HCT116 (cell line): Measurements from ENCODE around the gene MTMR1. TPM values are rescaled to one million over a fixed set of nuclear protein-coding genes. Genes with fewer than 3 reads are reported as not detected.
A peak's percentile ranks its signal among the peaks of the same experiment; 100 is the strongest.

Experiments
- ATAC-seq: fragments of 200-7000 bp; cut with Tn5 transposase; 2 replicates; pipeline ENCODE4 v1.9.1; 2020; ENCODE audit warnings: mild to moderate bottlenecking, moderate library complexity
- BruUV-seq: library from RNA; stranded (reverse); fragments of 400-500 nt; replicated peaks from 2 replicates; lab custom pipeline; 2021; lab: Mats Ljungman, UMichigan
- CTCF ChIA-PET: fragments of 300-600 bp; sonication (Branson Sonifier 250); formaldehyde crosslinking; loops from one replicate; lab custom pipeline; 2021; ENCODE audit warnings: antibody characterized with exemption; lab: Charles Lee
- POLR2A ChIA-PET: fragments of 300-600, 350-600 bp; sonication (Branson Sonifier 250); formaldehyde crosslinking; loops from one replicate; lab custom pipeline; 2021; ENCODE audit warnings: antibody characterized with exemption; lab: Charles Lee
- RAD21 ChIA-PET, 2 experiments: fragments of 300-600 bp; sonication (Branson Sonifier 250); formaldehyde crosslinking; loops; one replicate each; lab custom pipeline; 2023; ENCODE audit warnings: low total read pairs in 2 of 2; ENCODE audit not compliant: uncharacterized antibody in 2 of 2, unreplicated experiment in 2 of 2, low non-redundant PET in 1 of 2; lab: Charles Lee
- DNase-seq: peaks from one replicate; pipeline ENCODE4 v3.0.0-alpha.2; 2010; ENCODE audit warnings: low read depth, low spot score
- H2AFZ ChIP-seq: fragments of 200-600 bp; shearing (Covaris generic), sonication (generic); 2 replicates; pipeline ENCODE4 v1.6.1; 2017; ENCODE audit warnings: low read depth, mixed run types, mixed read lengths, antibody characterized with exemption, low read length; ENCODE audit not compliant: poor library complexity, severe bottlenecking
- H3K27ac ChIP-seq: 2 replicates; pipeline ENCODE4 v1.5.1; 2012; ENCODE audit warnings: low read depth, low read length
- H3K27me3 ChIP-seq: fragments of 200-600 bp; sonication (generic); 2 replicates; pipeline ENCODE4 v1.6.1; 2016; ENCODE audit warnings: mixed run types, low read length, mixed read lengths; ENCODE audit not compliant: insufficient read depth
- H3K36me3 ChIP-seq, 2 experiments: fragments of 200-500 bp in 1 of 2; fragments of 200-600 bp in 1 of 2; sonication (Bioruptor generic) in 1 of 2; sonication (generic) in 1 of 2; 2 replicates each; pipeline versions ENCODE4 v1.5.1 to v1.6.1; 2014 to 2016; ENCODE audit warnings: low read length in 2 of 2, inconsistent platforms in 1 of 2, mixed read lengths in 1 of 2, mixed run types in 1 of 2; ENCODE audit not compliant: insufficient read depth in 2 of 2, control insufficient read depth in 1 of 2
- H3K4me1 ChIP-seq, 2 experiments: fragments of 200-600 bp in 1 of 2; sonication (generic) in 1 of 2; 2 replicates each; pipeline versions ENCODE4 v1.5.1 to v1.6.1; 2012 to 2017; ENCODE audit warnings: low read length in 2 of 2, inconsistent platforms in 1 of 2, mild to moderate bottlenecking in 1 of 2, mixed read lengths in 1 of 2, mixed run types in 1 of 2, moderate library complexity in 1 of 2; ENCODE audit not compliant: insufficient read depth in 2 of 2, control insufficient read depth in 1 of 2
- H3K4me2 ChIP-seq: fragments of 200-600 bp; sonication (generic); 2 replicates; pipeline ENCODE4 v1.6.1; 2017; ENCODE audit warnings: mixed run types, low read length, mixed read lengths
- H3K4me3 ChIP-seq, 2 experiments: fragments of 200-600 bp in 1 of 2; sonication (generic) in 1 of 2; replicated peaks in 1 of 2; 2 replicates each; pipeline ENCODE4 v1.5.1; 2011 to 2016; ENCODE audit warnings: low read length in 2 of 2, control low read depth in 1 of 2, low read depth in 1 of 2, mild to moderate bottlenecking in 1 of 2, mixed read lengths in 1 of 2, mixed run types in 1 of 2
- H3K79me2 ChIP-seq: fragments of 200-600 bp; sonication (generic); 2 replicates; pipeline ENCODE4 v1.6.1; 2017; ENCODE audit warnings: mild to moderate bottlenecking, mixed run types, low read length, moderate library complexity, mixed read lengths; ENCODE audit not compliant: insufficient read depth
- H3K9ac ChIP-seq: fragments of 200-600 bp; sonication (generic); 2 replicates; pipeline ENCODE4 v1.6.1; 2016; ENCODE audit warnings: low read length, mixed read lengths
- H3K9me2 ChIP-seq: fragments of 200-600 bp; sonication (generic), shearing (Covaris generic); 2 replicates; pipeline ENCODE4 v1.6.1; 2017; ENCODE audit warnings: mixed run types, mild to moderate bottlenecking, moderate library complexity; ENCODE audit not compliant: insufficient read depth
- H3K9me3 ChIP-seq, 2 experiments: fragments of 200-500 bp in 1 of 2; fragments of 200-600 bp in 1 of 2; sonication (Bioruptor generic) in 1 of 2; sonication (generic) in 1 of 2; 2 replicates each; pipeline ENCODE4 v1.6.1; 2014 to 2017; ENCODE audit warnings: low read length in 2 of 2, mixed read lengths in 2 of 2, inconsistent platforms in 1 of 2, low read depth in 1 of 2, mild to moderate bottlenecking in 1 of 2, mixed run types in 1 of 2, moderate library complexity in 1 of 2; ENCODE audit not compliant: control insufficient read depth in 1 of 2, insufficient read depth in 1 of 2
- H4K20me1 ChIP-seq: fragments of 200-600 bp; sonication (generic), shearing (Covaris generic); 2 replicates; pipeline ENCODE4 v1.6.1; 2017; ENCODE audit warnings: mixed run types, mild to moderate bottlenecking, moderate library complexity; ENCODE audit not compliant: insufficient read depth
- CBX3 ChIP-seq: IDR thresholded peaks from 2 replicates; pipeline ENCODE4 v1.6.1; 2012; ENCODE audit warnings: low read depth
- CTCF ChIP-seq, 3 experiments: fragments of 200-600 bp in 1 of 3; sonication (generic) in 1 of 3; IDR thresholded peaks in 2 of 3; conservative IDR thresholded peaks in 1 of 3; 2 replicates each; pipeline ENCODE4 v1.5.1; 2012 to 2017; ENCODE audit warnings: low read depth in 2 of 3, low read length in 2 of 3, antibody characterized with exemption in 1 of 3, borderline replicate concordance in 1 of 3, control low read depth in 1 of 3, mild to moderate bottlenecking in 1 of 3, mixed read lengths in 1 of 3, mixed run types in 1 of 3, moderate library complexity in 1 of 3; ENCODE audit not compliant: insufficient read depth in 1 of 3
- FOSL1 ChIP-seq: IDR thresholded peaks from 2 replicates; pipeline ENCODE4 v1.6.1; 2012; ENCODE audit warnings: low read depth
- JUND ChIP-seq: IDR thresholded peaks from 2 replicates; pipeline ENCODE4 v1.6.1; 2012
- YY1 ChIP-seq: IDR thresholded peaks from 2 replicates; pipeline ENCODE4 v1.6.1; 2011; ENCODE audit warnings: low read length, low read depth, moderate library complexity, mild to moderate bottlenecking; ENCODE audit not compliant: insufficient replicate concordance; ENCODE audit errors: extremely low read depth
- intact Hi-C: fragments of 100-400 bp; cut with micrococcal nuclease; formaldehyde crosslinking; loops from 2 replicates; pipeline ENCODE4 v1.10.0; 2022
- total RNA-seq: library from RNA; stranded (reverse); gene quantifications from one replicate; pipeline ENCODE4 v1.2.1, GENCODE V29; 2021; ENCODE audit not compliant: unreplicated experiment
- TF ChIP-seq, protein P1 (sequence below): IDR thresholded peaks from 2 replicates; pipeline ENCODE4 v1.6.1; 2012; ENCODE audit warnings: low read depth

MTMR1 gene
- total RNA-seq, 1 experiment from 2014 or later, result 20.0 TPM

GRCh38 chrX:150766351-150767044 is 73.3 kb downstream of the MTMR1 start:
- intact Hi-C loops, result no loop called here
- DNase-seq, result no peak
- no peak overlapping the region for H3K27ac ChIP-seq

DNA sequence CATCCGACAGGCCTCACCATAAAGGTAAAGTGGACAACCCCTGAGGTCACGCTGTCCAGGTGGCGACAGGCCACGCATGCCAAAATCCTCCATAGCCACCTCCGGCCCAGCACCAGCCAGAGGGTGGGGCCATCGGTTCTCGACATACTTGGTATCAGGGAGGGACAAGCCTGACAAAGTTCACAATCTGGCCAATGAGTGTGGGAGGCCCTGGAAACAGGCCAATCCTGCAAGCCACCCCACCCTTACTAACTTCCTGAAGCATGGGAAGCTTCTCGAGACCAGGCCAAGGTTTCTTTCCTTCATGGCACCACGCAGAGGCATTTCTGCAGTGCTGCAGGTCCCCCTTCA is 73.8 kb downstream of the MTMR1 start:
- no TSS peak for BruUV-seq
- no peak for DNase-seq
- Histone ChIP-seq H3K9ac (no peak overlapping the region), H3K4me2 (no peak overlapping the region), H3K27me3 (no peaks in the 10 kb centered on the region), H3K9me3 (no peaks in the 10 kb centered on the region), H3K4me3 (no peak overlapping the region), H4K20me1 (no peaks in the 10 kb centered on the region), H3K79me2 (no peaks in the 10 kb centered on the region), H3K4me1 (no peaks in the 10 kb centered on the region), H3K27ac (no peak overlapping the region), H3K9me2 (no peaks in the 10 kb centered on the region), H3K36me3 (no peaks in the 10 kb centered on the region), H2AFZ (no peak overlapping the region)
- intact Hi-C loops, result no loop called here
- POLR2A ChIA-PET, result no interaction called here
- RAD21 ChIA-PET, result no interaction called here
- ATAC-seq, result peak; percentile 40; the same call in 1 of the 2 replicates
- CTCF ChIA-PET, result interaction anchor here (2.0 kb wide), 1 partner anchor 315 kb away, joined by 8 read pairs; no protein-coding TSS in a partner anchor
- TF ChIP-seq CTCF (IDR thresholded peaks at IDR 0.05 in 2 of 3, conservative IDR thresholded peaks at IDR 0.05 in 1 of 3; ENCODE audit: borderline replicate concordance in 1 of 3, insufficient read depth in 1 of 3, low read depth in 2 of 3, low read length in 2 of 3), result no peak
- no peak for TF ChIP-seq YY1
- TF ChIP-seq CBX3, result no peak
- TF ChIP-seq JUND, result no peak
- TF ChIP-seq, protein P1, sequence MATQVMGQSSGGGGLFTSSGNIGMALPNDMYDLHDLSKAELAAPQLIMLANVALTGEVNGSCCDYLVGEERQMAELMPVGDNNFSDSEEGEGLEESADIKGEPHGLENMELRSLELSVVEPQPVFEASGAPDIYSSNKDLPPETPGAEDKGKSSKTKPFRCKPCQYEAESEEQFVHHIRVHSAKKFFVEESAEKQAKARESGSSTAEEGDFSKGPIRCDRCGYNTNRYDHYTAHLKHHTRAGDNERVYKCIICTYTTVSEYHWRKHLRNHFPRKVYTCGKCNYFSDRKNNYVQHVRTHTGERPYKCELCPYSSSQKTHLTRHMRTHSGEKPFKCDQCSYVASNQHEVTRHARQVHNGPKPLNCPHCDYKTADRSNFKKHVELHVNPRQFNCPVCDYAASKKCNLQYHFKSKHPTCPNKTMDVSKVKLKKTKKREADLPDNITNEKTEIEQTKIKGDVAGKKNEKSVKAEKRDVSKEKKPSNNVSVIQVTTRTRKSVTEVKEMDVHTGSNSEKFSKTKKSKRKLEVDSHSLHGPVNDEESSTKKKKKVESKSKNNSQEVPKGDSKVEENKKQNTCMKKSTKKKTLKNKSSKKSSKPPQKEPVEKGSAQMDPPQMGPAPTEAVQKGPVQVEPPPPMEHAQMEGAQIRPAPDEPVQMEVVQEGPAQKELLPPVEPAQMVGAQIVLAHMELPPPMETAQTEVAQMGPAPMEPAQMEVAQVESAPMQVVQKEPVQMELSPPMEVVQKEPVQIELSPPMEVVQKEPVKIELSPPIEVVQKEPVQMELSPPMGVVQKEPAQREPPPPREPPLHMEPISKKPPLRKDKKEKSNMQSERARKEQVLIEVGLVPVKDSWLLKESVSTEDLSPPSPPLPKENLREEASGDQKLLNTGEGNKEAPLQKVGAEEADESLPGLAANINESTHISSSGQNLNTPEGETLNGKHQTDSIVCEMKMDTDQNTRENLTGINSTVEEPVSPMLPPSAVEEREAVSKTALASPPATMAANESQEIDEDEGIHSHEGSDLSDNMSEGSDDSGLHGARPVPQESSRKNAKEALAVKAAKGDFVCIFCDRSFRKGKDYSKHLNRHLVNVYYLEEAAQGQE, result no peak

More at GRCh38 chrX:150766351-150767044, 73.3 kb downstream of the MTMR1 start:
- Histone ChIP-seq H3K4me2 (no peak overlapping the region), H3K36me3 (no peaks in the 10 kb centered on the region), H3K79me2 (no peaks in the 10 kb centered on the region), H3K4me3 (no peak overlapping the region), H3K9me3 (no peaks in the 10 kb centered on the region), H4K20me1 (no peaks in the 10 kb centered on the region), H3K27me3 (no peaks in the 10 kb centered on the region), H3K4me1 (no peaks in the 10 kb centered on the region), H3K9ac (no peak overlapping the region), H3K9me2 (no peaks in the 10 kb centered on the region), H2AFZ (no peak overlapping the region)
- POLR2A ChIA-PET, result no interaction called here
- RAD21 ChIA-PET, result no interaction called here
- no peak for TF ChIP-seq FOSL1
- peak in 2 of 3 experiments; percentile 12 to 15; a peak in 2 of 6 replicates for TF ChIP-seq CTCF (IDR thresholded peaks at IDR 0.05 in 2 of 3, conservative IDR thresholded peaks at IDR 0.05 in 1 of 3; ENCODE audit: borderline replicate concordance in 1 of 3, insufficient read depth in 1 of 3, low read depth in 2 of 3, low read length in 2 of 3)
- BruUV-seq, result no TSS peak
- ATAC-seq, result peak; percentile 55
- CTCF ChIA-PET, result interaction anchor here (2.0 kb wide), 1 partner anchor 316 kb away, joined by 8 read pairs; no protein-coding TSS in a partner anchor
